ENCODE data around the gene RPSA. TPM values are rescaled to one million over a fixed set of nuclear protein-coding genes. Genes with fewer than 3 reads are reported as not detected.

The RPSA gene
- total and polyA plus RNA-seq, 4 donors = 657 to 1,968 (median 1,258) TPM

GRCh38 chr3:39388153-39388552 is 18.4 kb upstream of the RPSA start:
- no peak overlapping the region for H3K4me3 ChIP-seq
- no peak for ATAC-seq (ENCODE audit: insufficient read depth, low FRiP score)
- peaks cover 20 to 27% (median 24%) of the 10 kb centered on the region in 4 donors for H3K36me3 ChIP-seq (ENCODE audit: control insufficient read depth in 4 of 4, insufficient read depth in 4 of 4, low read length in 4 of 4)
- DNase-seq = peak in 2 of 3 donors; percentile 19 to 37
- H3K9me3 ChIP-seq (ENCODE audit: control insufficient read depth in 4 of 4, insufficient read depth in 3 of 4, low read length in 3 of 4) = no peaks in the 10 kb centered on the region
- no peak overlapping the region for H3K9ac ChIP-seq (ENCODE audit: insufficient read depth in 1 of 2, low read length in 2 of 2)
- no peaks in the 10 kb centered on the region for H3K27me3 ChIP-seq (ENCODE audit: control insufficient read depth in 3 of 3, insufficient read depth in 3 of 3, low read length in 2 of 3)
- H3K27ac ChIP-seq (ENCODE audit: low read depth in 1 of 2, low read length in 1 of 2) = no peak overlapping the region
- TF ChIP-seq CTCF (IDR thresholded peaks at IDR 0.05; ENCODE audit: control extremely low read depth, extremely low read depth) = no peak
- peaks cover 0 to 12% (median 0%) of the 10 kb centered on the region in 5 donors for H3K4me1 ChIP-seq (ENCODE audit: control insufficient read depth in 5 of 5, insufficient read depth in 5 of 5, low read length in 5 of 5)
- WGBS, 2 donors = 69 to 85% methylated on average over 2 of the region's 2 CpGs

DNA sequence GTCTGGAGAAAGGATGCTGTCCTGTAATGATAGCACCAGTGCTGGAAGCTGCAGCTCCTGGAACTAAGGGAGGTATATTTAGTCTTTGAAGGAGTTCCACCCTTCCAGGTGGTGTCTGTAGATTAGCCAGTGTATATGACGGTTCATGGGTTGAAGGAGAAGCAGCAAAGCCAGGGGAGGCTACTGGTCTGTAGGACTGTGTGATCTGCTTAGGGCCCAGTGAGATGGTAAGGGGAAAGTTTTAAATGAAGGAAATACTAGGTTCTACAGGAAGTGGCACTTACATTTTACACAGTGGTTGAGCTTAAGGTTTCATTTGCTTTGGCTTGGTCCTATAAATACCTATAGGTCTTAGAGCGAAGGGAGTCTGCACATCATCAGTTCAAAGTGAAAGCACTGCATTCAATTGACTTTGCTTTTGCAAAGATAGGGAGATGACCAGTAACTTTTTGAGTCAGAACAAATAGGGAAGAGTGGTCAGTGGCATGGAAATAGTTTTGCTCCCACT is 17.7 kb upstream of the RPSA start:
- Histone ChIP-seq H3K27me3 (ENCODE audit: control insufficient read depth in 3 of 3, insufficient read depth in 3 of 3, low read length in 2 of 3) (no peaks in the 10 kb centered on the region), H3K4me1 (ENCODE audit: control insufficient read depth in 5 of 5, insufficient read depth in 5 of 5, low read length in 5 of 5) (peaks cover 0 to 12% (median 0%) of the 10 kb centered on the region in 5 donors), H3K4me3 (no peak overlapping the region), H3K27ac (ENCODE audit: low read depth in 1 of 2, low read length in 1 of 2) (no peak overlapping the region), H3K9ac (ENCODE audit: insufficient read depth in 1 of 2, low read length in 2 of 2) (no peak overlapping the region), H3K9me3 (ENCODE audit: control insufficient read depth in 4 of 4, insufficient read depth in 3 of 4, low read length in 3 of 4) (no peaks in the 10 kb centered on the region), H3K36me3 (ENCODE audit: control insufficient read depth in 4 of 4, insufficient read depth in 4 of 4, low read length in 4 of 4) (peaks cover 23 to 30% (median 27%) of the 10 kb centered on the region in 4 donors)
- 88 to 89% methylated on average over 2 of the region's 2 CpGs for WGBS, 2 donors
- ATAC-seq (ENCODE audit: insufficient read depth, low FRiP score) (no peak), DNase-seq (no peak)
- TF ChIP-seq CTCF (IDR thresholded peaks at IDR 0.05; ENCODE audit: control extremely low read depth, extremely low read depth) = no peak

DNA sequence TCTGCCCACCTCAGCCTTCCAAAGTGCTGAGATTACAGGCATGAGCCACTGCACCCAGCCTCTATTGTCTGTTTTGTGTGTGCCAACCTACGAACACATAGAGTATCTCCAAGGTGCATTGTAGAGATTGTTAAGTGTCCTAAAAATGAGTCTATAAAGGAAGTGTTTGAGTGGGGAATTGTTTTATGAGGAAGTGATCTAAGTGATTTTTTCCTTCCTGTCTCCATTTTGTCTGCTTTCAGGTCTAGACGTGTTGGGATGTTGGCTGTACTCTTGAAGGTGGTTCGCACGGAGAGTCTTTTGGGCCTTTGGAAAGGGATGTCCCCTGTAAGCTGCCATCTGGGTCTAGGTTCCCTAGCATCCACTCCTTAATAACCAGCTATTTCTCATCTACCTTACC is 16.3 kb upstream of the RPSA start:
- Histone ChIP-seq H3K9ac (ENCODE audit: insufficient read depth in 1 of 2, low read length in 2 of 2) (no peak overlapping the region), H3K9me3 (ENCODE audit: control insufficient read depth in 4 of 4, insufficient read depth in 3 of 4, low read length in 3 of 4) (no peaks in the 10 kb centered on the region), H3K27me3 (ENCODE audit: control insufficient read depth in 3 of 3, insufficient read depth in 3 of 3, low read length in 2 of 3) (no peaks in the 10 kb centered on the region), H3K27ac (ENCODE audit: low read depth in 1 of 2, low read length in 1 of 2) (no peak overlapping the region), H3K4me1 (ENCODE audit: control insufficient read depth in 5 of 5, insufficient read depth in 5 of 5, low read length in 5 of 5) (peaks cover 0 to 11% (median 0%) of the 10 kb centered on the region in 5 donors), H3K36me3 (ENCODE audit: control insufficient read depth in 4 of 4, insufficient read depth in 4 of 4, low read length in 4 of 4) (peaks cover 25 to 32% (median 28%) of the 10 kb centered on the region in 4 donors), H3K4me3 (no peak overlapping the region)
- DNase-seq (no peak), ATAC-seq (ENCODE audit: insufficient read depth, low FRiP score) (no peak)
- no peak for TF ChIP-seq CTCF (IDR thresholded peaks at IDR 0.05; ENCODE audit: control extremely low read depth, extremely low read depth)
- WGBS, 2 donors = 66 to 76% methylated on average over 4 of the region's 4 CpGs

- Histone ChIP-seq H3K36me3 (ENCODE audit: control insufficient read depth in 4 of 4, insufficient read depth in 4 of 4, low read length in 4 of 4) (peaks cover 19 to 30% (median 27%) of the 10 kb centered on the region in 4 donors), H3K27ac (ENCODE audit: low read depth in 1 of 2, low read length in 1 of 2) (no peak overlapping the region), H3K4me3 (no peak overlapping the region), H3K9ac (ENCODE audit: insufficient read depth in 1 of 2, low read length in 2 of 2) (no peak overlapping the region), H3K27me3 (ENCODE audit: control insufficient read depth in 3 of 3, insufficient read depth in 3 of 3, low read length in 2 of 3) (no peaks in the 10 kb centered on the region), H3K9me3 (ENCODE audit: control insufficient read depth in 4 of 4, insufficient read depth in 3 of 4, low read length in 3 of 4) (no peaks in the 10 kb centered on the region), H3K4me1 (ENCODE audit: control insufficient read depth in 5 of 5, insufficient read depth in 5 of 5, low read length in 5 of 5) (no peaks in the 10 kb centered on the region)
- ATAC-seq (ENCODE audit: insufficient read depth, low FRiP score) (no peak), DNase-seq (no peak)
- TF ChIP-seq CTCF (IDR thresholded peaks at IDR 0.05; ENCODE audit: control extremely low read depth, extremely low read depth) = no peak
- WGBS, 2 donors = 94 to 95% methylated on average over 3 of the region's 3 CpGs
Observed at GRCh38 chr3:39396690-39397089, 9.8 kb upstream of the RPSA start.
